ENCODE results near the gene SIT1.
A peak's percentile ranks its signal among the peaks of the same experiment; 100 is the strongest.

Gene SIT1

DNA sequence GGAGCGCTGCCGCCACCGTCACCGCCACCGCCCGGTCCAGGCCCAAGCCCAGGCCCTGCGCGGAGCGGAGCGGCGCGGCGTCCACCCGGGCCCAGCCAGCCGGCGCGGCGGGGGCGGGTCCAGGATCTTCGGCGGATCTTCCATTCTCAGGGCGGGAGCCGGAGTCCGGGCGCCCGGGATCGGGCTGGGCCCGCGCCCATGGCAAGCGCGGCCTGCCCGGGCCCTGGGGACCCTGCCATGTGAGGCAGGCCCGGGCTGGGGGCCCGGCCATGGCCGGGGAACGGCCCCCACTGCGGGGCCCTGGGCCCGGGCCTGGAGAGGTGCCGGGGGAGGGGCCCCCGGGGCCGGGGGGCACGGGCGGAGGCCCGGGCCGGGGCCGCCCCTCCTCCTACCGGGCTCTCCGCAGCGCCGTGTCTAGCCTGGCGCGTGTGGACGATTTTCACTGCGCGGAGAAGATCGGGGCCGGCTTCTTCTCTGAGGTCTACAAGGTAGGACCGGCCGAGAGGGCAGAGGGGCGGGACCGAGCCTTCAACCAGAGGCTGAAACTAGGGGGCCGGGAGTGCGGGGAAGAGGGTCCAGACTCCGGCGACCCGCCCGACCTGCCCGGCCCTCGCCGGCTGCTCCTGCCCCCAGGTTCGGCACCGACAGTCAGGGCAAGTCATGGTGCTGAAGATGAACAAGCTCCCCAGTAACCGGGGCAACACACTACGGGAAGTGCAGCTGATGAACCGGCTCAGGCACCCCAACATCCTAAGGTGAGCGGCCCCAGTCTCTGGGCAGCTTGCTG is 45.2 kb downstream of the SIT1 start (continued):
- no peak for TF ChIP-seq ZBTB49 (tag by site-specific recombination; IDR thresholded peaks at IDR 0.05; ENCODE audit: low read depth)
- TF ChIP-seq SP2 (tag by site-specific recombination; IDR thresholded peaks at IDR 0.05) = peak; percentile 27; the same call in 1 of the 2 replicates
- TF ChIP-seq HOXD13 (CRISPR knock-in tag; IDR thresholded peaks at IDR 0.05; ENCODE audit: borderline replicate concordance) = no peak

DNA sequence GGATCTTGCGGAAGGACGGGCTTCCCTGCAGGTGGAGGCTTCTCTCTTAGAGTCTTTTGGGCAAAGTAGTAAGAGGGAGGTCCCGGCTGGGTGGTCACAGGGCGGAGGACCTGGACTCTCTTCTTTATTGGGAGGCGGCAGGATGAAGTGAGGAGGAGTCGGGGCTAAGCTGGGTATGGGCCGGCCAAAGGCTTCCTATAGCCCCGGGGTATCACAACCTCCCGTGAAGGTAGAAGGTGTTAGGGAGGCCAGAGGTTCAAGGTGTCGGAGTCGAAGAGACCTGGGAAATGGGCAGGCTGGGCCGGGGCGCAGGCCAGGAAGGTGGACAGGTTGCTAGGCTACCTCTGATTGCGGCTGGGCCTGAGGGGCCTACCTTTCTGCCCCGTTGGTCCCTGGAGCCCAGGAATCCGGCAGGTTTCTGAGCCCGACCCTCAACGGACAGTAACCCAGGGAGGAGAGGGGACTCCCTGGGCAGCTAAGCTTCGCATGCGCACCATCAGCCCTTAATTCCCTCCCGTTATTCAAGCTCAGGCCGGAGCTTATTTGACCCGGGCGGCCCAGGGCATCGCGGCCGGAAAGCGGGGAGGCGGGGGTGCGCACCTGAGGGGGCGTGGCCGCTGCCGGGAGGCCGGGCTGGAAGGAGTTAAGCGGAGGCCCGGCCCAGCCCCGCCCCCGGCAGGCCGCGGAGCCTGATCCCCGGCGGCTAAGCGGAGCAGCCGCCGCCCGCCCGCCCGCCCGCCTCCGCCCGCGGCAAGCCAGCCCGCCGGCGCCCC is 46.0 kb downstream of the SIT1 start, which contains the start of gene TESK1:
TESK1 (plus strand) TSS at position 685 of the 773 bp plus-strand sequence. CDS start 358 bp downstream, outside the sequence.
- Histone ChIP-seq H3K27ac (ENCODE audit: extremely low read depth, low read depth, low read length) (peak within 1 kb of the TSS; percentile 85), H3K4me3 (ENCODE audit: low read depth, low read length) (peak within 1 kb of the TSS; percentile 54), H3K4me1 (ENCODE audit: control insufficient read depth, insufficient read depth, low read length) (no peaks in the 10 kb centered on the region), H3K9me3 (ENCODE audit: control insufficient read depth, insufficient read depth, low read depth, low read length) (no peaks in the 10 kb centered on the region), H3K36me3 (ENCODE audit: control insufficient read depth in 2 of 2, insufficient read depth in 1 of 2, low read length in 2 of 2) (peaks cover 0 to 33% of the 10 kb centered on the region in 2 experiments; a peak in 1 of 3 replicates)
- ChIA-PET POLR2A (interaction anchor here (0.7 to 1.3 kb wide), 3 partner anchors 9 to 54 kb away, joined by 3 to 7 read pairs (median 4); partner anchors contain the start of genes CCDC107 and RMRP), CTCF (interaction anchor here (0.6 to 2.6 kb wide), 8 partner anchors 9 to 623 kb away, joined by 3 to 22 read pairs (median 4); partner anchors contain the start of genes CREB3 and TLN1)
- TF ChIP-seq ZSCAN5A (tag by site-specific recombination; IDR thresholded peaks at IDR 0.05) (no peak), ZNF274 (IDR thresholded peaks at IDR 0.05; ENCODE audit: low read length) (no peak), ZNF274 (tag by site-specific recombination; IDR thresholded peaks at IDR 0.05; ENCODE audit: borderline replicate concordance) (no peak), KLF8 (tag by site-specific recombination; IDR thresholded peaks at IDR 0.05) (peak; percentile 38; the same call in 1 of the 2 replicates), ZNF529 (tag by site-specific recombination; IDR thresholded peaks at IDR 0.05; ENCODE audit: insufficient replicate concordance) (no peak), ZNF324 (tag by site-specific recombination; IDR thresholded peaks at IDR 0.05) (no peak), KLF9 (tag by site-specific recombination; IDR thresholded peaks at IDR 0.05; ENCODE audit: low read depth) (peak; percentile 93), ZNF174 (tag by site-specific recombination; IDR thresholded peaks at IDR 0.05) (no peak), ZNF843 (tag by site-specific recombination; IDR thresholded peaks at IDR 0.05) (no peak), ZBTB26 (tag by site-specific recombination; optimal IDR thresholded peaks at IDR 0.05) (peak; percentile 42), ZNF362 (tag by site-specific recombination; IDR thresholded peaks at IDR 0.05) (no peak), KLF10 (tag by site-specific recombination; IDR thresholded peaks at IDR 0.05) (peak; percentile 74; the same call in 1 of the 2 replicates), ZNF670 (tag by site-specific recombination; IDR thresholded peaks at IDR 0.05; ENCODE audit: low read depth) (no peak), ZBTB48 (tag by site-specific recombination; IDR thresholded peaks at IDR 0.05) (peak; percentile 84), KLF16 (tag by site-specific recombination; IDR thresholded peaks at IDR 0.05) (peak; percentile 55), GFI1B (tag by site-specific recombination; IDR thresholded peaks at IDR 0.05) (no peak), ZEB2 (tag by site-specific recombination; IDR thresholded peaks at IDR 0.05) (peak; percentile 20), ZXDB (tag by site-specific recombination; IDR thresholded peaks at IDR 0.05) (0 out of 2 replicates have a peak, but pooled peaks have one; percentile 24), ZNF791 (tag by site-specific recombination; IDR thresholded peaks at IDR 0.05) (no peak), PRDM6 (tag by site-specific recombination; IDR thresholded peaks at IDR 0.05) (no peak)
- TF ChIP-seq, protein P1, sequence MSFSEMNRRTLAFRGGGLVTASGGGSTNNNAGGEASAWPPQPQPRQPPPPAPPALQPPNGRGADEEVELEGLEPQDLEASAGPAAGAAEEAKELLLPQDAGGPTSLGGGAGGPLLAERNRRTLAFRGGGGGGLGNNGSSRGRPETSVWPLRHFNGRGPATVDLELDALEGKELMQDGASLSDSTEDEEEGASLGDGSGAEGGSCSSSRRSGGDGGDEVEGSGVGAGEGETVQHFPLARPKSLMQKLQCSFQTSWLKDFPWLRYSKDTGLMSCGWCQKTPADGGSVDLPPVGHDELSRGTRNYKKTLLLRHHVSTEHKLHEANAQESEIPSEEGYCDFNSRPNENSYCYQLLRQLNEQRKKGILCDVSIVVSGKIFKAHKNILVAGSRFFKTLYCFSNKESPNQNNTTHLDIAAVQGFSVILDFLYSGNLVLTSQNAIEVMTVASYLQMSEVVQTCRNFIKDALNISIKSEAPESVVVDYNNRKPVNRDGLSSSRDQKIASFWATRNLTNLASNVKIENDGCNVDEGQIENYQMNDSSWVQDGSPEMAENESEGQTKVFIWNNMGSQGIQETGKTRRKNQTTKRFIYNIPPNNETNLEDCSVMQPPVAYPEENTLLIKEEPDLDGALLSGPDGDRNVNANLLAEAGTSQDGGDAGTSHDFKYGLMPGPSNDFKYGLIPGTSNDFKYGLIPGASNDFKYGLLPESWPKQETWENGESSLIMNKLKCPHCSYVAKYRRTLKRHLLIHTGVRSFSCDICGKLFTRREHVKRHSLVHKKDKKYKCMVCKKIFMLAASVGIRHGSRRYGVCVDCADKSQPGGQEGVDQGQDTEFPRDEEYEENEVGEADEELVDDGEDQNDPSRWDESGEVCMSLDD (tag by site-specific recombination; IDR thresholded peaks at IDR 0.05) = peak; percentile 72
